Endothelial cell of umbilical vein (primary cell): Measurements from ENCODE around the gene ZC3H12A. TPM values are rescaled to one million over a fixed set of nuclear protein-coding genes. Genes with fewer than 3 reads are reported as not detected.

Experiments
- BruUV-seq: library from RNA; stranded (reverse); fragments of 400-500 nt; replicated peaks from 2 replicates; lab custom pipeline; 2021; lab: Mats Ljungman, UMichigan
- CTCF ChIA-PET: fragments of 300-600, 350-600 bp; sonication (Branson Sonifier 250); formaldehyde crosslinking; loops from one replicate; lab custom pipeline; 2021; ENCODE audit warnings: antibody characterized with exemption, inconsistent platforms; lab: Charles Lee
- POLR2A ChIA-PET: fragments of 300-600, 350-600 bp; sonication (Branson Sonifier 250); formaldehyde crosslinking; loops from one replicate; lab custom pipeline; 2021; ENCODE audit warnings: antibody characterized with exemption, inconsistent platforms; lab: Charles Lee
- DNase-seq: peaks from one replicate; pipeline ENCODE4 v3.0.0-alpha.2; 2011; ENCODE audit warnings: low read depth, low spot score
- FAIRE-seq: peaks from 2 replicates; lab custom pipeline; 2011; peaks lifted over from hg19 to GRCh38; lab: Jason Lieb, UNC
- H2AFZ ChIP-seq: 2 replicates; pipeline ENCODE4 v1.6.0; 2012; ENCODE audit warnings: low read depth, low read length, control low read depth, inconsistent platforms
- H3K27ac ChIP-seq: 2 replicates; pipeline ENCODE4 v1.5.1; 2011; ENCODE audit warnings: low read depth, mild to moderate bottlenecking, control low read depth, low read length, moderate library complexity; ENCODE audit not compliant: insufficient read depth
- H3K27me3 ChIP-seq, 2 experiments: 2 replicates each; pipeline versions ENCODE4 v1.6.0 to v1.6.1; 2011; ENCODE audit warnings: low read length in 2 of 2, mixed read lengths in 1 of 2; ENCODE audit not compliant: control insufficient read depth in 2 of 2, insufficient read depth in 2 of 2
- H3K36me3 ChIP-seq, 2 experiments: 2 replicates in 1 of 2; 3 replicates in 1 of 2; pipeline ENCODE4 v1.5.1; 2011; ENCODE audit warnings: low read length in 2 of 2, mild to moderate bottlenecking in 1 of 2, moderate library complexity in 1 of 2; ENCODE audit not compliant: control insufficient read depth in 2 of 2, insufficient read depth in 2 of 2; ENCODE audit errors: extremely low read depth in 1 of 2
- H3K4me1 ChIP-seq: 3 replicates; pipeline ENCODE4 v1.5.1; 2011; ENCODE audit warnings: mild to moderate bottlenecking, low read length; ENCODE audit not compliant: control insufficient read depth, insufficient read depth; ENCODE audit errors: extremely low read depth
- H3K4me2 ChIP-seq: 2 replicates; pipeline ENCODE4 v1.6.1; 2011; ENCODE audit warnings: low read length, control low read depth, mixed read lengths; ENCODE audit not compliant: insufficient read depth
- H3K4me3 ChIP-seq, 3 experiments: fragments of 200-600 bp in 1 of 3; sonication (generic), shearing (Covaris generic) in 1 of 3; replicated peaks in 1 of 3; 2 replicates each; pipeline ENCODE4 v1.5.1; 2011 to 2016; ENCODE audit warnings: control low read depth in 3 of 3, low read length in 3 of 3, mild to moderate bottlenecking in 2 of 3, inconsistent platforms in 1 of 3, low read depth in 1 of 3, moderate library complexity in 1 of 3; ENCODE audit not compliant: insufficient read depth in 1 of 3
- H3K79me2 ChIP-seq: 2 replicates; pipeline ENCODE4 v1.6.0; 2012; ENCODE audit warnings: low read length, inconsistent platforms; ENCODE audit not compliant: control insufficient read depth, insufficient read depth
- H3K9ac ChIP-seq: replicated peaks from 2 replicates; pipeline ENCODE3; 2011; ENCODE audit warnings: low read length, control low read depth; ENCODE audit not compliant: insufficient read depth; ENCODE audit errors: extremely low read depth
- H3K9me1 ChIP-seq: replicated peaks from 3 replicates; pipeline ENCODE4 v1.6.0; 2011; ENCODE audit warnings: mild to moderate bottlenecking, low read length; ENCODE audit not compliant: control insufficient read depth, insufficient read depth; ENCODE audit errors: extremely low read depth
- H3K9me3 ChIP-seq: replicated peaks from 2 replicates; pipeline ENCODE4 v1.5.1; 2012; ENCODE audit warnings: low read length, inconsistent platforms; ENCODE audit not compliant: control insufficient read depth, insufficient read depth
- H4K20me1 ChIP-seq: replicated peaks from 2 replicates; pipeline ENCODE3; 2011; ENCODE audit warnings: mild to moderate bottlenecking, low read length; ENCODE audit not compliant: control insufficient read depth, insufficient read depth; ENCODE audit errors: extremely low read depth
- CTCF ChIP-seq, 2 donors: IDR thresholded peaks; 1 replicate in 1 of 2; 2 replicates in 1 of 2; pipeline ENCODE4 v1.5.1; 2011; ENCODE audit warnings: low read length in 2 of 2, mild to moderate bottlenecking in 2 of 2, moderate library complexity in 2 of 2, control low read depth in 1 of 2, inconsistent platforms in 1 of 2, low read depth in 1 of 2; ENCODE audit not compliant: insufficient read depth in 1 of 2; ENCODE audit errors: extremely low read depth in 1 of 2
- EZH2 ChIP-seq: IDR thresholded peaks from 2 replicates; pipeline ENCODE4 v1.6.1; 2012; ENCODE audit warnings: borderline replicate concordance, low read depth, mild to moderate bottlenecking, moderate library complexity, low read length, inconsistent platforms; ENCODE audit not compliant: severe bottlenecking
- FOS ChIP-seq: IDR thresholded peaks from 2 replicates; pipeline ENCODE4 v1.6.1; 2011; ENCODE audit warnings: mild to moderate bottlenecking, low read length, moderate library complexity, borderline replicate concordance; ENCODE audit not compliant: insufficient read depth
- GATA2 ChIP-seq: IDR thresholded peaks from 2 replicates; pipeline ENCODE4 v1.7.0; 2011; ENCODE audit warnings: low read depth, mild to moderate bottlenecking, moderate library complexity, mixed read lengths, low read length; ENCODE audit not compliant: insufficient read length, insufficient read depth
- JUN ChIP-seq: IDR thresholded peaks from 2 replicates; pipeline ENCODE4 v1.6.1; 2011; ENCODE audit warnings: borderline replicate concordance, low read depth; ENCODE audit not compliant: insufficient read length, insufficient read depth
- MAX ChIP-seq: IDR thresholded peaks from 2 replicates; pipeline ENCODE4 v1.6.1; 2011; ENCODE audit not compliant: insufficient read depth, insufficient read length
- MYC ChIP-seq: IDR thresholded peaks from one replicate; pipeline ENCODE4 v1.6.1; 2011; ENCODE audit warnings: mild to moderate bottlenecking, low read depth, low read length
- POLR2A ChIP-seq: IDR thresholded peaks from 2 replicates; pipeline ENCODE4 v1.6.1; 2012; ENCODE audit warnings: low read depth, mild to moderate bottlenecking, control low read depth, low read length
- POLR2AphosphoS5 ChIP-seq: IDR thresholded peaks from 2 replicates; pipeline ENCODE4 v1.6.1; 2012; ENCODE audit warnings: low read depth, mild to moderate bottlenecking, control low read depth, low read length, moderate library complexity; ENCODE audit not compliant: insufficient read depth
- dilution Hi-C: fragments of 300-500 bp; cut with MboI; formaldehyde crosslinking; loops from one replicate; pipeline ENCODE4 v1.15.0; 2019; ENCODE audit warnings: low sequenced_read_pairs; ENCODE audit not compliant: extremely low pct_ligation_motif_present
- intact Hi-C: fragments of 100-400 bp; cut with micrococcal nuclease; formaldehyde crosslinking; loops from one replicate; pipeline ENCODE4 v1.10.0; 2022
- polyA plus RNA-seq, 4 experiments: library from polyadenylated mRNA; depleted of rRNA in 3 of 4; stranded (reverse) in 3 of 4; unstranded in 1 of 4; fragments of >200 nt; gene quantifications; 2 replicates each; pipeline versions ENCODE4 v1.2.1 to v1.2.3, GENCODE V29; 2011 to 2012; ENCODE audit warnings: missing spikeins in 1 of 4
- total RNA-seq: library from RNA; stranded (reverse); gene quantifications from 2 replicates; pipeline ENCODE4 v1.2.3, GENCODE V29; 2021

Gene ZC3H12A
- total and polyA plus RNA-seq, 2 donors (not counting 3 experiments of a cell fraction or from before 2014, with no cell fraction given), result 6.3 to 9.4 TPM

- POLR2A ChIA-PET, result interaction anchor here (0.6 to 4.1 kb wide), 3 partner anchors 12 to 536 kb away, joined by 3 to 27 read pairs (median 3); no protein-coding TSS in a partner anchor
- DNase-seq (no peak), FAIRE-seq (peak; percentile 40)
- dilution Hi-C loops, result no loop called here
- Histone ChIP-seq H3K9me3 (no peaks in the 10 kb centered on the region), H3K4me2 (peak overlapping the region; percentile 64), H3K4me3 (peak overlapping the region; percentile 47 to 69 (median 55)), H4K20me1 (no peaks in the 10 kb centered on the region), H3K9ac (peak overlapping the region; percentile 74), H3K27me3 (no peaks in the 10 kb centered on the region), H3K36me3 (peaks cover 0 to 3% of the 10 kb centered on the region in 2 experiments), H3K4me1 (peaks cover 78% of the 10 kb centered on the region), H3K27ac (peak overlapping the region; percentile 65), H2AFZ (peak overlapping the region; percentile 3), H3K79me2 (peaks cover 49% of the 10 kb centered on the region), H3K9me1 (no peaks in the 10 kb centered on the region)
- CTCF ChIA-PET, result interaction anchor here (1.2 to 8.9 kb wide), 5 partner anchors 9 to 899 kb away, joined by 4 to 158 read pairs (median 8); no protein-coding TSS in a partner anchor
- TSS peak; percentile 34 for BruUV-seq
- TF ChIP-seq MYC (no peak), POLR2AphosphoS5 (no peak), CTCF (IDR thresholded peaks at IDR 0.05; ENCODE audit: extremely low read depth in 1 of 2, insufficient read depth in 1 of 2, low read depth in 1 of 2, low read length in 2 of 2) (no peak), FOS (no peak), MAX (no peak), JUN (no peak), GATA2 (no peak), EZH2 (no peak), POLR2A (no peak)
- intact Hi-C loops, result loop anchor here (5.0 to 10.0 kb wide), 4 partner anchors 122 to 1088 kb away; partner anchors contain the start of genes C1orf122, GNL2, STK40 and YRDC
Measured at GRCh38 chr1:37474697-37475379, 458 bp downstream of the ZC3H12A start.
